SKM-1 (cell line): ENCODE results near the gene TREML2.
"Not testable (repeated sequence)": the region's sequence is repeated elsewhere in the genome, so short reads cannot be mapped to it uniquely, and the experiment has no call there.

Source experiments
- DNase-seq: peaks from one replicate; lab custom pipeline; 2025; ENCODE audit not compliant: unreplicated experiment; lab: John Stamatoyannopoulos, UW

The TREML2 gene, protein sequence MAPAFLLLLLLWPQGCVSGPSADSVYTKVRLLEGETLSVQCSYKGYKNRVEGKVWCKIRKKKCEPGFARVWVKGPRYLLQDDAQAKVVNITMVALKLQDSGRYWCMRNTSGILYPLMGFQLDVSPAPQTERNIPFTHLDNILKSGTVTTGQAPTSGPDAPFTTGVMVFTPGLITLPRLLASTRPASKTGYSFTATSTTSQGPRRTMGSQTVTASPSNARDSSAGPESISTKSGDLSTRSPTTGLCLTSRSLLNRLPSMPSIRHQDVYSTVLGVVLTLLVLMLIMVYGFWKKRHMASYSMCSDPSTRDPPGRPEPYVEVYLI

DNA sequence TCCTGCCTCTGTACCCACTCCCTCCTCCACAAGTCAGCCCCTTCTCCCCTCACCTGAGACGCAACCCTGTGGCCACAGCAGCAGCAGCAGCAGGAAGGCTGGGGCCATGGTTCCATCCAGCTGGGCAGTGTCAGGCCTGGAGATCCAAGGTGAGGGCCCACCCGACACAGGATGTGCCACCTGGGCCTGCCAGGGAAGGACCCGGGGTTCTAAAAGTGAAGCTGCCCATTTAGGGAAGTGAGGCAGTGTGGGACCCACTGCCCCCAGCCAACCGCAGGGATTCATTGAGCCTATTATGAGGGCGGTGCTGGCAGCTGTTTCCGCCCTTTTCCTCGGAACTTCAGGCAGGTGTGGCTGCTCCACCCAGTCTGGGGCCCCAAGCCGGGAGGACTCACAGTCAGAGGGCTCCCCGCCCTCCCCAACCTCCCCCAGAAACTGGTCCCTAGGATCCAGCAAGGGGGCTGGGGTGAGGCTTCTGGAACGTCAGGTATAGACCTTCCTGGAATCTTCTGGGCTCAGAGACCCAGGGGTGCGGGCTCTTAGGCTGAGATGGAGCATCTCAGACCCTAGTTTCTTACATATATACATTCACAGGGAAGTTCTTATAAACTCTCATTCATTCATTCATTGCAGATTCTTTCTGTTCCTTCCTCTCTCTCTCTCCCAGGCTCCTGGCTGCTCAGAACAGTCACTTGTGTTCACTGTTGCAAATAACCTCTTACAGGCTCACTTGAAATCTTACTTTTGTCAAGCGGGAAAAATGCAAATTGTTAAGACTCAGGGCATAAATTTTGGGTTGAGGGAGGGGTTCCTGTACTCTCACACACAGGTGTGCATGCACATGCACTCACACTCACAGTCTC lies at the start of gene TREML2:
Gene TREML2 (minus strand): TSS at position 249 of the 863 bp plus-strand sequence. CDS start 141 bp downstream, at position 108.
- no peak for DNase-seq

DNA sequence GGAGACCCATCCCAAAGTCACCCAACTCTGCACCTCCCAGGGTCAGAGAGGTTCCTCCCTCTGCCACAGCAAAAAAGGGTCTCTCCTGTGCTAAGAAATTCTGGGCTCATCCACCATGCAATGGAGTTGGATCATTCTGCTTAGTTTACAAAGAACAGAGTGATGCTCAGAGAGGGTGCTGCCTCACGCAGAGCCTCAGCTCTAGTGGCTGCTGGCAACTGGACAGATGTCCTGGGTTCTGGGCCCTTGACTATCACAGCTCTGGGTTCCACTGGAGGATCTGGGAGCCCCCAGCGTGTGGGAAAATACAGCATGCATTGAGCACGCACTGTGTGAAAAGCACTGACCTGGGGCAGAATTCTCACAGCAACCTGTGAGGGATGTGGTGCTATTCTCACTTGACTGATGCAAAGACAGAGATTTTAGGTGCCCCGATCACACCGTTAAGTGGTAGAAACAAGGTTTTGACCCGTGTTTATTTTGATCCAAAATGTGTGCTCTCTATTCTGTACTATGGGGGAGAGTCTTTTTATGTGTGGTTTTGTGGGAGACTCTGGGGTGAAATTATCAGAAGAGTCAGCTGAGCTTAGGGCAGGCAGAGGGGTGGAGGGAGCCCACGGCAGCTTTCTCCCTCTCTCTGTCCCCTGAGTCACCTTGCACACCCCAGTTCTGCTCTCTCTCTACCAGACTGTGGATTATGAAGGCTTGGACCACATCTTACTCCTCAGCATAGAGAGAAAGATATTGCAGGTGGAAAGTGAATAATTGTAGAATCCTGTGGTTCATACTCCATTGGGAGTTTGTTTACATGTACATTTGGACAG lies 47.1 kb upstream of the TREML2 start:
- DNase-seq, result no peak

DNA sequence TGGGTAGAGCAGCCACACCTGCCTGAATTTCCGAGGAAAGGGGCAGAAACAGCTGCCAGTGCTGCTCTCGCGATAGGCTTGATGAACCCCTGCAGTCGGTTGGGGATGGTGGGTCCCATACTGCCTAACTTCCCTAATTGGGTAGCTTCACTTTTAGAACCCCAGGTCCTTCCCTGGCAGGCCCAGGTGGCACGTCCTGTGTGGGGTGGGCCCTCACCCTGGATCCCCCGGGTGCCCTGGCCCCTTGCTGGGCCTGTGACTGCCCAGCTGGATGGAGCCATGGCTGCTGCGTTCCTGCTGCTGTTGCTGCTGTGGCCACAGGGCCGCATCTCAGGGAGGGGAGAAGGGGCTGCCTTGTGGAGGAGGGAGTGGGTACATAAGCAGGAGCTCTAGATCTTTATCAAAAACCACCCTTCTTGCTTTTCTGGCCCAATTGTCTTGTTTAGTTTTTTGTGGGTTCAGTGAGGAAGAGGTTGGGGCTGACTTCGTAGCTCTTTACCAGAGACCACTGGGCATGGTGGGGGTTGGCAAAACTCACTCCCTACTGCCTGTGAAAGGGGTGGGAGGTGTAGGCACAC lies 46.4 kb upstream of the TREML2 start:
- DNase-seq, result no peak

DNA sequence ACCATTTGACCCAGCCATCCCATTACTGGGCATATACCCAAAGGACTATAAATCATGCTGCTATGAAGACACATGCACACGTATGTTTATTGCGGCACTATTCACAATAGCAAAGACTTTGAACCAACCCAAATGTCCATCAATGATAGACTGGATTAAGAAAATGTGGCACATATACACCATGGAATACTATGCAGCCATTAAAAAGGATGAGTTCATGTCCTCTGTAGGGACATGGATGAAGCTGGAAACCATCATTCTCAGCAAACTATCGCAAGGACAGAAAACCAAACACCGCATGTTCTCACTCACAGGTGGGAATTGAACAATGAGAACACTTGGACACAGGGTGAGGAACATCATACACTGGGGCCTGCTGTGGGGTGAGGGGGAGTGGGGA lies 45.6 kb upstream of the TREML2 start:
- not testable (repeated sequence) for DNase-seq

DNA sequence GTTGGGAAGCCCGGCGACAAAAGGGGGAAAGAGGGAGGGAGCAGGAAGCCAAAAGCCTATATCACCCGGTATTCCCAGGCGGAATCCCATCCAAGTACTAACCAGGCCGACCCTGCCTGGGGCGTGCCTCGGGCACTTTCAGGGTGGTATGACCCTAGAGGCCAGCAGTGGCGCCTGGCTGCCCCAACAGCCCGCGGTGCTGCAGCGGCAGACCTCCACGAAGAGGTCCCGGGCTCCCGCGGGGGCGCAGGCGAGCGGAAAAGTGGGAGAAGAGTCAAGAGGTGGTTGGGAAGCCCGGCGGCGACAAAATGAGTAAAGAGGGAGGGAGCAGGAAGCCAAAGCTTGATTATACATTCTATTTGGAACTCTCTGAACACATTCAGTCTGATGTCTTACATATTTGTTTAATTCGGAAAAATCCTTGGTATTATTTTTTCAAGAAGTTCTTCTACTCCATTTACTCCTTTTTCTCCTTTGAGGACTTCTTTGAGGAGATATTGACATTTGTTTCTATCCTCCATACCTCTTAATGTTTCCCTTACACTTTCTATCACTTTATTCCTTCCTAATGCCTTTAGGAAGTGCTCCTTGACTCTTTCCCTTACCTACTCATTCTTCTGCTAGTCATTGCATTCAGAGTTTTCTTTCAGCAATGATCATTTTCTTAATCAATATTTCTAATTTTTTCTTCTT lies 38.7 kb upstream of the TREML2 start:
- DNase-seq, result no peak

DNA sequence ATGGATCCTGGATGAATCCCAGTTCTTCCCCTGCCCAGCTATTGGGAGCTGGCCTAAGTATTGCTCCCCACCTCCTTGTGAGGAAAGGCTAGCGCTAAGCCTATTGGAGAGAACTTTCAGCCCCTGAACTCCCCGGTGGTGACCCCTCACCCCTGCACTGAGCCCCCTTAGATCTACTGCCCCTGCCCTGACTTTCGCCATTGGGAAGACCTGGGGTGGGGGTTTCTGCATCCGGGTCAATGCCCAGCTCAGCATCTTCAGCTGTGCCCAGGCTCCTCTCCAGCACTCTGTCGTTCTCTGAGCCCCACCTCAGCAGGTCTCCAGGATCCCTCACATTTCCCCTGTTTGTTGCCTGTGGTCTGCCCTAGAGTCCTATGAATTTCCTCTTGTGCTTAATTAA lies 36.2 kb upstream of the TREML2 start:
- DNase-seq, result no peak

DNA sequence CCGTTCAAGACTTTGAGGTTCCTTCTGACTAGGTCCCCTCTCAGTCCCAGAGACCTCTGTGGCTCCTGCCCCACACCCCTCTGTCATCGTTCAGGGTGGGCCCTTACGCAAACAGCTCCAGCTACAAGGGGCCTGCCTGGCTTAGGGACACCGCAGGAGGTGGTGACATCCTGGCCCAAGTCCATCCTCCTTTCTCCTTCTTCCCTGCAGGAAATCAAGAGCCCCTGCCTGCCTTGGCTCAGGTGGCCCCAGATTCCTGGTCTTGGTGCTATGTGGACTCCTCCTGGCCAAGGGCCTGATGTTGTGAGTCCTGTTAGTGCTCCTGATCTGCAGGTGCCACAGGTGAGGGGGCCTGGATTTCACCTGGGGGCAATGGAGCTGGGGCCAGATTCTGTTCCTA lies 35.3 kb upstream of the TREML2 start:
- DNase-seq, result no peak

DNA sequence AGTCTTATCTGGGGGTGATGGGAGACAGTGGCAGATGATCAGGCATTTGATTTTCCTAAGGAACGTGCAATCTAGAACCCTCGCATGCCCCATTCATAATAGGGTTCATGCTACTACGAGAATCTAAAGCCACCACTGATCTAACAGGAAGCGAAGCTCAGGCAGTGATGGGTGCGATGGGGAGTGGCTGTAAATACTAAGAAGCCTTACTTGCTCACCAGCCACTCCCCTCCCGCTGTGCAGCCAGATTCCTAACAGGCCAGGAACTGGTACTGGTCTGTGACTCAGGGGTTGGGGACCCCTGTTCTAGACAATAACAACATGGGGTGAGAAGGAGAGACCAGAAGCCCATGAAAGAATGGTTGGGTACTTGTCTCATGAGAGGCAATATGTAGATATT lies 31.7 kb upstream of the TREML2 start:
- DNase-seq, result no peak

DNA sequence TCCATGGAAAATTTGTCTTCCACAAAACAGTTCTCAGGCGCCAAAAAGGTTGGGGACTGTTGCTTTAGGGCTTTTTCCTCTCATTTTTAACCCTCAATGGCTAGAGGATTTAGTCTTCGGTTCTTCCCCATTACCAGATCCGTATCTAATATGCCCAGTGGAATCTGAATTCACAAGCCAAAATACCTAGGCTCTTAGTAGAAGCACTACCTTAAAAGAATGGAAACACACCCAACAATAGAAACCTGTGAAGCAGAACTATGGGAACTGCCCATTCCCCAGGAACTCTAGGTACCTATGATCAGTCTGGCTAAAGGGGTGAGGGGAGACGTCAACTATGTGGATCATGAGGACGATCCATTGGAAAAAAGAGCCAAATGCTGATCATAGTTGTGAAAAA lies 30.3 kb upstream of the TREML2 start:
- no peak for DNase-seq

DNA sequence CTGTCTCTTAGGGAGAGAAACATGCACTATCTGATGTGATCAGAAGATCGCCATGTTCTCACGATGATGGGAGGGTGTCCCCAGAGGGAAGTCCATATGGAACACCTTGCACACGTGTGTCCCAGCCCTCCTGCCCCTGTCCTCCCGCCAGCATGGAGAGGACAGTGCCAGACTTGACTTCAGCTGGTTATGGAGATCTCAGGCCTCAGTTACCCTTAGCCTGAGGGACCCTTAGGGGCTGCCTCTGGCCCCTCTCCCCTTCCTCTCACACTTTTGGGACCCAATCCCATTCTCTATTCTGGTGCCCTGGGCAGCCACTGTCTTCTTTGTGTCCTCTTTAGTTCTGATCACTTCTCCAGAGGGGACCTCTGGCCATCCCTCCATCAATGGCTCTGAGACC lies 28.8 kb upstream of the TREML2 start:
- no peak for DNase-seq

DNA sequence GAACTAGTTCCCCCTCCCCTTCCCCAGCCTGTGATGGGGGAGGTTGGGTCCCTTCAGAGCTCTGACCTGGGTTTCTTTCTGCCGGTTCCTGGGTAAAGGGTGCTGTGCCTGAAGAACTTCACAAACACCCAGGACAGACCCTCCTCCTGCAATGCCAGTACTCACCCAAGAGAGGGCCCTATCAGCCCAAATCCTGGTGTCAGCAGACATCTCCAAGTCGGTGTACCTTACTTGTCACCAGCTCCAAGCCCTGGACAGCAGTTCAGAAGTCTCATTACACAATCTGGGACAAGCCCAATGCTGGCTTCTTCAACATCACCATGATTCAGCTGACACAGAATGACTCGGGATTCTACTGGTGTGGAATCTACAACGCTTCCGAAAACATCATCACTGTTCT lies 27.7 kb upstream of the TREML2 start:
- no peak for DNase-seq

DNA sequence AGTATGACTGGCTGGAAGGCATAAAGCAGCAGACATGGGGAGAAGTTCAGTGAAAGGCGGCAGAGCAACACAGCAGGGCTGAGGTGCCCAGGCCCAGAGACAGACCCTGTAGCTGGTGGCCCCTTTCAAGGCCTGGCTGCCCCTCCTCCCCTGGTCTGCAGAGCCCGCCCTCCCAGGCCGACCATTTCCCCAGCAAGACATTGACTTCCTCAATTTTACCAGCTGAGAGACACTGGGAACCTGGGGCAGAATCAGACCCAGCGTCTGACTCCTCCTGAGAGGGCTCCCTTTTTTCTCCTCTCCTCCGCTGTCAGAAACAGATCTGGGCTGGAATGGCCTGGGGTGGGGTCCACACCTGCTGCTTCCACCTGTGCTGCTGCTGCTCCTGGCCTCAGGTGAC lies 27.1 kb upstream of the TREML2 start, which contains the start of gene TREML4:
Gene TREML4 (plus strand): TSS at position 254 of the 400 bp plus-strand sequence. CDS start 79 bp downstream, at position 333.
- no peak for DNase-seq

DNA sequence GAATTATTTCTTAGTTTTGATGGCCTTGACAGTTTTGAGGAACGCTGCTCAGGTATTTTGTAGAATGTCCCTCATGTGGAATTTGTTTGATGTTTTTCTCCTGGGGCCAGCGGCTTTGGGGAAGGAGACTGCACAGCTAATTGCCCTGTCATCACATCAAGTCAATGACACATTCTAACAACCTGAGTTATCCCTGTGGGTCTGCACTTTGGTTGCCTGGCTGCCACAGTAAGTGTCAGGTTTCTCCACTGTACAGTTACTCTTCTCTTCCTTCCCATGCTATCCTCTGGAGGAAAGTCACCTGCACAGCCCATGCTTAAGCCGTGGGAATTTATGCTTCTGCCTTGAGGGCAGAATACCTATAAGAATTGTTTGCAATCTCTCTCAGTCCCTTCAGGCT lies 25.8 kb upstream of the TREML2 start:
- DNase-seq, result no peak

DNA sequence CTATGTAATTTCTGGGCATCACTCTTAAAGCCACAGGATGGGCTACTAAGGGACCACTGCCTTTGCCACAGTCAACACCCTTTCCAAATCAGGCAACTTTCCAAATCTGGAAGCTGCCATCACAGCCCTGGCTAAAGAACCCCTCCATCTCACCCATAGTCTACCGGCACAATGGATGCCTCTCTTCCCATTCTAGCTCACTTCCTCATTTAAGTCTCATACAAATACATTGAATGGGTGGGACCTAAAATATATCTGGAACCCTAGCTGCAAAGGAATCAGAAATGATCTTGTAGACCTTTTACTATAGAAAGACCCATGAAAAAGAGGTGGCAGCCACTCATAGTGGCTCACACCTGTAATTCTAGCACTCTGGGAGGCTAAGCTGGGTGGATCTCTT lies 23.9 kb upstream of the TREML2 start:
- no peak for DNase-seq

DNA sequence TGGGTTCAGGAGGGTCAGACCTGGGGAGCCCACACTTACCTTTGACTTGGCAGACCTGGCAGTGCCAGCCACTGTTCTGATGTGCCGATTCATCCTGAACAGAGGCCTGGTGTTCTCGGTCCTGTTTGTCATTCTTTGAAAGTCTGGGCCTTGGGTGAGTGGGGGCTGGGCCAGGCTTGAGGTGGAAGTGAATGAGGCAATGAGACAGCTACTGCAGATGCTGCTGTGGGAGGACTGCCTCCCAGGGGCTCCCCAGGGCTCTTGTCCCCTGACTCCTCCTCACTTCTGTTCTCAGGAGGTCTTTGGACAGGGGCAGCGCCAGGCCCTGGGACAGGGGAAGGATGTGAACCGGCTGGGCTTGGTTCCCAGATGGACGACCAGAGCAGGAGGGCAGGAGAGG lies 21.6 kb upstream of the TREML2 start:
- peak; percentile 33 for DNase-seq

DNA sequence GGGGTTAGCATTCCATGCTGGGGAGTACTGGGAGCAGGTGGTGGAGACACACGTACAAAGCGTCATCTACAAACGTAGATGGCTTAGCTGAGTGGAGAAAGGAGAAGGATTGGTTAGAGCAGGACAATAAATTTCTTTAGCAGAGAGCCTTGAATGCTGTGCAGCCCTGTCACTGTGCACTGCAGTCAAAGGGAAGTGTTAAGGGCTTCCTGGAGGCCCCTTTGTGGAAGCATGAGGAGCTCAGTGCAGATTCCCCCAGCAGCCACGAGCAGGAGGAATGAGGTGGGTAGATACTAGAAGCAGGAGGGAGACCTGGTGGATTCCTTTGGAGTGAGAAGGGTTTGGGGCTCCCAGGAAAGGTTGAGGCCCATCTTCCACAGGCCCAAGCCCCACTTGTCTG lies 21.1 kb upstream of the TREML2 start:
- DNase-seq, result no peak

DNA sequence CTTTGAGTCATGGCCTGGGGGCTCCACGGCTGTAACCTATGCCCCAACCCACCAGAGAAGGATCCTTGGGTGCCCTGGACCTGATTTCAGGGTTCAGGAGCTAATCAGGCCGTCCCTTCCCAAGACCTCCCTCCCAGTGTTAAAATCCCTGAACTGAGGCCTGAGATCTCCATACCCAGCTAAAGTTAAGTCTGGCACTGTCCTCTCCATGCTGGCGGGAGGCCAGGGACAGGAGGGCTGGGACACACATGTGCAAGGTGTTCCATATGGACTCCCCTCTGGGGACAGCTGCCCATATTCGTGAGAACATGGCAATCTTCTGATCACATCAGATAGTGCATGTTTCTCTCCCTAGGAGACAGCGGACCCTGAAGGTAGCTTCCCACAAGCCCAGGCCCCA lies 15.7 kb upstream of the TREML2 start:
- no peak for DNase-seq

DNA sequence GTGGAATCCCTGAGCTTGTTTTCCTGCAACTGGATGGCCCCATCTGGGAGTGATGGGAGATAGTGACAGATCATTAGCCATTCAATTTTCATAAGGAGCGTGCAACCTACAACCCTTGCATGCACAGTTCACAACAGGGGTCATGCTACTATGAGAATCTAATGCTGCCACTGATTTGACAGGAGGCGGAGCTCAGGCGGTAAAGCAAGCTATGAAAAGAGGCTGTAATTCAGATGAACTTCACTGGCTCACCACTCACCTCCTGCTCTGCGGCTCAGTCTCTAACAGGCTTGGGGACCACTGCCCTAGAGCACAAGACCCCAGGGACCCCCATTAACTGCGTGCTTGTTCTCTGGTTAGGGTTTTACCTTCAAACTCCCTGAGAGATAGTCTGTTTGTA lies 14.8 kb upstream of the TREML2 start:
- DNase-seq, result no peak

DNA sequence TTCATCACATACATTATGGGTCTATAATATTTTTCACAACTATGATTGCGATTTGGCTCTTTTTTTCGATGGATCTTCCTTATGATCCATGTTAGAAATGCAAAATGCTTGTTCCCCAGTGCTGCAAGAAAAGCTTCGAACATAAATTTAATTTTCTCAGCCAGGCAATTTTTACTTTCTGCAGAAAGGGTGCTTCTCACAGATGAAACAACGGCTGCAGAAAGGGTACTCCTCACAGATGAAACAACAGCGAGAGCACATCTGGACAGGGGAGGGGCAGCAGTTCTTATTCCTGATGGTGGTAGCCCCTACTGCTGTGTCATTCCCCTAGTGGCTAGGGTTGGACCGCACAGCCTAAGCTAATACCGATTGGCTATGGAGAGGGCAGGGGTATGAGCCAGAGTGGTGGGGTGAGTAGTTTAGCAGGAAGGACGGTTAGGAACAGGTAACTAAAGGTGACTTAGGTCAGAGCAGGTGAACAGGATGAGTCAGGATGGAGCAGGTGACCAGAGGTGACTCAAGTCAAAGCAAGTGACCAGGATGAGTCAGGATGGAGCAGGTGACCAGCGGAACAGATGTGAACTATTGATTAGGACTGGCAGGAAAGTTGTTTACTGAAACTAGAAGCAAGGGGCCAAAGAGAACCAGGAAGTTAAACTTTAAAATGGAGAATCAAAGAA lies 13.8 kb upstream of the TREML2 start:
- DNase-seq, result no peak
